ENCODE measurements around the gene BRPF3. TPM values are rescaled to one million over a fixed set of nuclear protein-coding genes. Genes with fewer than 3 reads are reported as not detected.

The BRPF3 gene
- total RNA-seq = 2.5 and 4.3 TPM in 2 replicates

GRCh38 chr6:36196113-36196879 lies at the start of gene BRPF3:
Gene BRPF3 (plus strand): TSS chr6:36196744. CDS start chr6:36200323, 3,579 bp downstream.

DNA sequence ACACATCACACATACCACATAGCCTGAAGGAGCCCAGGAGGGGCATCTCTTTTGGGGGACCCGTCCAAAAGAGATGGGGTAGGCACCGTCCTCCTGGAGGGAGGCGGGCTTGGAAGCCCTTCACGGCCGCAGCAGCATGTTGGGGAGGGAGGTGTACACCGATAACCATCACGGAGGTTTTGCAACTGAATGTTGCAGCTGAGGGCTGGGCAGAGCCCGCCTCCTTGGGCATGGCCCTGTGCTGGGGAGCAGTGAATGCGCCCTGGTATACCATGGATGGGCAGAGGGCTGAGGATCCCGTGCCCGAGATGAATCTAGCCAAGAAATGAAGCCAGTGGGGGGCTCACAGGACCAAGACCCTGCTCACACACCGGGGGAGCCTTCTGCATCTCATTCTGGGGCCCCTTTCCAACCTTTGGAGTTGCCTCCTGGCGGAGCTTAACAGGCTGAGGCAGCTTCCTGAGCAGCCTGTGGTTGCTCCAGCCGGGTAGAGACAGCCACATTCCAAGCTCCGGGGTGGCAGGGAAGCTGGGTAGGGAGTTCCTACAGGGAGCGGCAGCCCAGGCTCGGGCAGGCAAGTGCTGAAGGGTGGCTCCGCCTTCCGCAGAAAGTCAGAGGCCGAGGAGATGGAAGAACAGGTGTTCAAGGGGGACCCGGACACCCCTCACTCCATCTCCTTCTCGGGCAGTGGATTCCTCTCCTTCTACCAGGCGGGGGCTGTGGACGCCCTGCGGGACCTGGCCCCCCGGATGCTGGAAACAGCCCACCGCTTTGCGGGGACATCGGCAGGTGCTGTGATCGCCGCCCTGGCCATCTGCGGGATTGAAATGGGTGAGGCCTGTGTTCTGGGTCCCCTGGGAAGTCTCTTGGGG lies 73.5 kb downstream of the BRPF3 start, which contains the start of gene PNPLA1:
TSS of gene PNPLA1 (plus strand) at position 227 of the 872 bp plus-strand sequence. CDS start at position 627, 400 bp downstream.

Other genes starting within 250 kb of the BRPF3 start
- gene SLC26A8, start 172.1 kb upstream of the BRPF3 start, total RNA-seq = not detected in 2 replicates
- gene MAPK14, start 168.9 kb upstream of the BRPF3 start, total RNA-seq = 36.1 and 38.3 TPM in 2 replicates
- gene MAPK13, start 66.2 kb upstream of the BRPF3 start, total RNA-seq = 27.0 and 45.2 TPM in 2 replicates
- gene PNPLA1, start 73.3 kb downstream of the BRPF3 start, total RNA-seq = 0.16 TPM in 1 of 2 replicates, not detected in the other
- not detected in 2 replicates for gene BNIP5, start 140.1 kb downstream of the BRPF3 start, total RNA-seq
- 0.11 and 0.47 TPM in 2 replicates for gene ETV7, start 190.9 kb downstream of the BRPF3 start, total RNA-seq
- 0.08 TPM in 1 of 2 replicates, not detected in the other for gene PXT1, start 246.1 kb downstream of the BRPF3 start, total RNA-seq
- 18.4 and 26.0 TPM in 2 replicates for gene KCTD20, start 246.3 kb downstream of the BRPF3 start, total RNA-seq